Activated T-helper 17 cell treated with anti-CD3 and anti-CD28 coated beads, Interleukin-2, amount 50 U/mL, for 72 hours (primary cell): ENCODE measurements around the gene MPDZ. TPM values are rescaled to one million over a fixed set of nuclear protein-coding genes. Genes with fewer than 3 reads are reported as not detected.

Experiments
- ATAC-seq: fragments of 150-1000 bp; cut with Tn5 transposase; replicated peaks from 2 replicates; pipeline ENCODE4 v1.10.0; 2021; ENCODE audit warnings: mild to moderate bottlenecking, moderate library complexity
- H3K27ac Mint-ChIP-seq: one replicate; pipeline ENCODE4 v1.8.0; 2022; ENCODE audit warnings: mixed read lengths
- H3K27me3 Mint-ChIP-seq: one replicate; pipeline ENCODE4 v1.8.0; 2022; ENCODE audit warnings: mixed read lengths
- H3K36me3 Mint-ChIP-seq: one replicate; pipeline ENCODE4 v1.8.0; 2022; ENCODE audit warnings: low read depth, mild to moderate bottlenecking, mixed read lengths
- H3K4me1 Mint-ChIP-seq: one replicate; pipeline ENCODE4 v1.8.0; 2022; ENCODE audit warnings: mixed read lengths
- H3K4me3 Mint-ChIP-seq: one replicate; pipeline ENCODE4 v1.8.0; 2022; ENCODE audit warnings: mild to moderate bottlenecking, mixed read lengths
- H3K9me3 Mint-ChIP-seq: one replicate; pipeline ENCODE4 v1.8.0; 2022; ENCODE audit warnings: mixed read lengths
- total RNA-seq, 2 donors: library from RNA; stranded (reverse); gene quantifications; one replicate each; pipeline ENCODE4 v1.2.3, GENCODE V29; 2022

MPDZ gene
- not detected for total RNA-seq

DNA sequence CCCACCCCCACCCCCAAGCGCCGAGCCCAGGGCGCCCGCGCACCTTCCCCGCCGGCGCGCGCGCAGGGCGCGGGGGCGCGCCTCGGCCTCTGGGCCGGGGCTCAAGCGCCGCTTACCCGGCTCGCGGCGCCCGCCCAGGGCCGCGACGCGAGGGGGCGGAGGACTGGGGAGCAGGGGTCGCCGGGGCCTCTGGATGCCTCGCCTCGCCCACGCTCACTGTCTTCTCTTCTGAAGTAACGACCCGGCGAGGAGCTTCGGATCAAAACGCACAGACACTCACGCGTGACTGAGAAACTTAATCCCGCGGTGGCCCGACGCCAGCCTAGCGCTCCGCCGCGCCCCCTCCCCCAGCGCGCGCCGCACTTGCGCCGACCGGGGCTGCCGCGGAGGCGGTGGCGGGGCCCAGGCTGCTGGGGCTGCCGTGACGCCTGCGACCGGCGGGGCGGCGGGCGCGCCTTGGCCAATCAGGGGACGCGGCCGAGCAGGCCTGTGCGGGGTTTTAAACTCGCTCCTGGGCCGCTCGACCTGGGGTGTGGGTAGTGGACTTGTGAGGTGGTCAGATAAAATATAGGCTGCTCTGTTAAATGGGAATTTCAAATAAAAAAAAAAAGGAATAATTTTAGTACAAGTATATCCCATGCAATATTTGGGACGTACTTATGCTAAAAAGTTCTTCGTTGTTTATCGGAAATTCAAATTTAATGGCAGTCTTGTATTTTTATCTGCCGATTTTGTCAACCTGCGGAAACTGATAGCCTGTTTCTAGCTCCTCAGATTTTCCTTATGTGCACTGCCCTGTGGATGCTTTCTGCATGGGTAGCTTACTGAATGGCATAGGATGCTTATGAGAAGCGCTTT, at the start of gene MPDZ:
Gene MPDZ, minus strand, starts transcription at position 409 of the 858 bp plus-strand sequence. CDS start 29,377 bp downstream, outside the sequence.
- Mint-ChIP-seq H3K27me3 (peaks cover 14% of the 10 kb centered on the region), H3K4me1 (no peaks in the 10 kb centered on the region), H3K9me3 (peaks cover 16% of the 10 kb centered on the region), H3K27ac (no peak within 1 kb of the TSS), H3K36me3 (no peaks in the 10 kb centered on the region), H3K4me3 (no peak within 1 kb of the TSS)
- no peak for ATAC-seq

GRCh38 chr9:13324988-13325387, 45.5 kb upstream of the MPDZ start:
- H3K4me1 Mint-ChIP-seq, result no peaks in the 10 kb centered on the region
- H3K4me3 Mint-ChIP-seq, result no peak overlapping the region
- peaks cover 10% of the 10 kb centered on the region for H3K9me3 Mint-ChIP-seq
- no peak overlapping the region for H3K27ac Mint-ChIP-seq
- no peak for ATAC-seq
- no peaks in the 10 kb centered on the region for H3K27me3 Mint-ChIP-seq
- H3K36me3 Mint-ChIP-seq, result no peaks in the 10 kb centered on the region

DNA sequence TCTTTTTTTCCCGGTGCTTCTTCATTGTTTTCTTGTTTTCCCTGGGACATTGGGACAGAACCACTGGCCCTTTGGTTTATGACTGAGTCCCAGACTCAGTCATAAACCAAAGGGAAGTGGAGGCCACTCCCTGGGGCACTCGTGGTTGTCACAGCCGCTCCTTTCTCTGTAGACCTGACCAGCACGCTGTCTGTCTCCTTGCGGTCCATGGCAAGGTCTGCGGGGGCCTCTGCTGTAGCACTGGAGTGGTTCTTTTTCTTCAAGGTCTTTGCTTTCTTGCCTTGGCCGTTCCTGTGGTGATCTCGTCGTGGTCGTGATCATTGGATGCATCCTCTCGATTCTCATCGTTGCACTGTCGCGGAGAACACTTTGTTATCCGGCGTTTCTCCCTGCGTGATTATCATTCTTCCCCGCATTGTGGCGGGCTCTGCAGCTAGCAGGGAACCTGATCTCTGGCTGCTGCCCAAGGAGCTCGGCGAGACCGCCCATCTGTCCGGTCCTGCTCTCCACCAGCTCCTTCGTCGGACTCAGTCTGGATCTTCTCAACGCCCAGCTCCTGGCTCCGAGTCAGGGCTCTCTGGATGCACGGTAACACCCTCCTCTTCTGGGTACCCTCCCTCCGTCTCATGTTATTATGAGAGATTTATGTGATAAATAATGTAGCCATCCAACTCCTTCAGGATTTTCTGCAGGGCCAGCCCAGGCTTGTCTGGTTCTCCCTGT, 43.5 kb upstream of the MPDZ start:
- H3K36me3 Mint-ChIP-seq, result no peaks in the 10 kb centered on the region
- no peak overlapping the region for H3K4me3 Mint-ChIP-seq
- ATAC-seq, result no peak
- peaks cover 13% of the 10 kb centered on the region for H3K9me3 Mint-ChIP-seq
- no peaks in the 10 kb centered on the region for H3K4me1 Mint-ChIP-seq
- H3K27ac Mint-ChIP-seq, result no peak overlapping the region
- no peaks in the 10 kb centered on the region for H3K27me3 Mint-ChIP-seq

- Mint-ChIP-seq H3K4me3 (no peak overlapping the region), H3K36me3 (no peaks in the 10 kb centered on the region), H3K27ac (no peak overlapping the region), H3K4me1 (no peaks in the 10 kb centered on the region), H3K27me3 (no peaks in the 10 kb centered on the region), H3K9me3 (peaks cover 13% of the 10 kb centered on the region)
- no peak for ATAC-seq
Observed at GRCh38 chr9:13318027-13318426, 38.5 kb upstream of the MPDZ start.

- ATAC-seq, result no peak
- H3K27ac Mint-ChIP-seq, result no peak overlapping the region
- no peaks in the 10 kb centered on the region for H3K4me1 Mint-ChIP-seq
- H3K9me3 Mint-ChIP-seq, result peaks cover 4% of the 10 kb centered on the region
- H3K36me3 Mint-ChIP-seq, result no peaks in the 10 kb centered on the region
- no peak overlapping the region for H3K4me3 Mint-ChIP-seq
- no peaks in the 10 kb centered on the region for H3K27me3 Mint-ChIP-seq
Observed at GRCh38 chr9:13296972-13297371, 17.5 kb upstream of the MPDZ start.

- no peaks in the 10 kb centered on the region for H3K36me3 Mint-ChIP-seq
- H3K9me3 Mint-ChIP-seq, result peaks cover 4% of the 10 kb centered on the region
- no peaks in the 10 kb centered on the region for H3K27me3 Mint-ChIP-seq
- H3K4me1 Mint-ChIP-seq, result no peaks in the 10 kb centered on the region
- no peak overlapping the region for H3K27ac Mint-ChIP-seq
- no peak overlapping the region for H3K4me3 Mint-ChIP-seq
- ATAC-seq, result no peak
Observed at GRCh38 chr9:13295556-13295955, 16.1 kb upstream of the MPDZ start.

DNA sequence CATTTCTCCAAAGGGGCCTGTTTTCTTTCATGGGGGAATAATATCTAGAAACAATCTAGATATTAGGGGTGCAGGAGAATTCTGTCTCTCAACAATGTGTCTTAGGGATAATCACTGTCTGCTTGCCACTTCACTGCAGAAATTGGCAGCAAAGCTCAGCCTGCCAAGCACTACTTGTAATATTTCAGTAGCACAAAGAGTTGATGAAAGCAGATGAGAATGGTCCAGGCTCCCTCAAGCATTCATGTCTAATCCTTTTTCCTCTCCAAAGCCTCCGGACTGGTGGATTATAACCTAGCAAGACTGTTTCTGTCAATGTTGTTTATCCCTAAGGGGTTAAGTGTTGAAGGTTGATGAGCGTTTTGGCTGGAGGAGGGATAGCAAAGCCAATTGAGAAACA, 13.3 kb upstream of the MPDZ start:
- Mint-ChIP-seq H3K4me1 (no peaks in the 10 kb centered on the region), H3K9me3 (peaks cover 4% of the 10 kb centered on the region), H3K4me3 (no peak overlapping the region), H3K36me3 (no peaks in the 10 kb centered on the region), H3K27ac (no peak overlapping the region), H3K27me3 (no peaks in the 10 kb centered on the region)
- ATAC-seq, result no peak

DNA sequence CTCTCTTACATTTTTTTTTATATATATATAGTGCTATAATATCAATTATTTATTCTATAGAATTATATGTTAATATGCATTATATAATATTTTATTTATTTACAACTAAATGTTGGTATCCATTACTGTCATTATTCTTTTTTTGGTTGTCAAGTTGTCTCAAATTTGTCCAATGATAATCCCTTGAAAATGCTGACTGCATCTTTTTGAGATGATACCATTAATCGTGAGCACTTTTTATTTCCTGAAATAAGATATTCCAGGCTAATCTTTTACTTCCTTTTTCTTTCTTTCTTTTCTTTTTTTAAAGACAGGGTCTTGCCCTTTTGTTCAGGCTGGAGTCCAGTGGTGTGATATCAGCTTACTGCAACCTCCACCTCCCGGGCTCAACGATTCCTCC, 12.7 kb upstream of the MPDZ start:
- Mint-ChIP-seq H3K4me3 (no peak overlapping the region), H3K4me1 (no peaks in the 10 kb centered on the region), H3K36me3 (no peaks in the 10 kb centered on the region), H3K27me3 (no peaks in the 10 kb centered on the region), H3K27ac (no peak overlapping the region), H3K9me3 (peaks cover 8% of the 10 kb centered on the region)
- ATAC-seq, result no peak

DNA sequence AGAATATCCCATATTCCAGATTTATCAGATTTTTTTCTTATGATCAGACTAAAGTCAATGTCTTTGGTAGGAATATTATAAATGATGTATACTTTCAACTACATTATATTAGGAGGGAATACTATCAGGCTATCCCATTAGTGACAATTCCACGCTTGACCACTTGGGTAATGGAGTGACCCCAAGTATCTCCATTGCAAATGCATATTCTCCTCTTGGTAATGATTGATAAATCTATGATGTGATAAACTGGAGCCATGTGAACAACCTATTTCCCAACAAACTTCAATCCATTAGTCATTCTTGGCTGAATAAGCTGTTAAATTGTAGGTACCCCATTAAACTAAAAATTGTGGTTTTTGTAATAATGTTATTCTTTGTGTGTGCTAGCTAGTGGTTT, 12.2 kb upstream of the MPDZ start:
- Mint-ChIP-seq H3K36me3 (no peaks in the 10 kb centered on the region), H3K4me1 (no peaks in the 10 kb centered on the region), H3K4me3 (no peak overlapping the region), H3K27ac (no peak overlapping the region), H3K27me3 (no peaks in the 10 kb centered on the region), H3K9me3 (peaks cover 9% of the 10 kb centered on the region)
- ATAC-seq, result no peak

GRCh38 chr9:13284011-13284410, 4.5 kb upstream of the MPDZ start:
- no peak overlapping the region for H3K27ac Mint-ChIP-seq
- no peaks in the 10 kb centered on the region for H3K36me3 Mint-ChIP-seq
- no peak for ATAC-seq
- peaks cover 9% of the 10 kb centered on the region for H3K27me3 Mint-ChIP-seq
- H3K9me3 Mint-ChIP-seq, result peaks cover 12% of the 10 kb centered on the region
- no peaks in the 10 kb centered on the region for H3K4me1 Mint-ChIP-seq
- no peak overlapping the region for H3K4me3 Mint-ChIP-seq

DNA sequence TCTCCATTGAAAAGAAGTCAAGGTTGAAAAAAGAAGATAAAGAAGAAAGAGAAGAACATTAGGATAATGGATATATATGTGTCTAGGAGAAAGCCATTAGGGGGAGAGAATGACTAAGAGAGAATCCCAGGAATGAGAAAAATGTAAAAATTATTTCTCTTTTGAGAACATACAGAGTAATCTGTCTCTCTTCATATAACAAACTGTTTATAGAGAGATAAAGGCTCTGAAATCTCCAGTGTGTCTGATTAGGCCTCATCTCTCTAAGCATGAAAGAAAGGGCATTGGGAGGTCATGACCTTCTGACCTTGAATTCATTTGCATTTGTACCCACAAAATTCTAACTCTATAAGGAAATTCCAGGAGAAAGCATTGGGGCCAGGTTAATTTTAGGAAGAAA, 3.5 kb upstream of the MPDZ start:
- Mint-ChIP-seq H3K4me3 (no peak overlapping the region), H3K27me3 (peaks cover 9% of the 10 kb centered on the region), H3K36me3 (no peaks in the 10 kb centered on the region), H3K4me1 (no peaks in the 10 kb centered on the region), H3K9me3 (peaks cover 12% of the 10 kb centered on the region), H3K27ac (no peak overlapping the region)
- ATAC-seq, result no peak

GRCh38 chr9:13281356-13282016, 2.0 kb upstream of the MPDZ start:
- ATAC-seq, result no peak
- Mint-ChIP-seq H3K27me3 (peaks cover 14% of the 10 kb centered on the region), H3K4me3 (no peak overlapping the region), H3K9me3 (peaks cover 13% of the 10 kb centered on the region), H3K4me1 (no peaks in the 10 kb centered on the region), H3K36me3 (no peaks in the 10 kb centered on the region), H3K27ac (no peak overlapping the region)

DNA sequence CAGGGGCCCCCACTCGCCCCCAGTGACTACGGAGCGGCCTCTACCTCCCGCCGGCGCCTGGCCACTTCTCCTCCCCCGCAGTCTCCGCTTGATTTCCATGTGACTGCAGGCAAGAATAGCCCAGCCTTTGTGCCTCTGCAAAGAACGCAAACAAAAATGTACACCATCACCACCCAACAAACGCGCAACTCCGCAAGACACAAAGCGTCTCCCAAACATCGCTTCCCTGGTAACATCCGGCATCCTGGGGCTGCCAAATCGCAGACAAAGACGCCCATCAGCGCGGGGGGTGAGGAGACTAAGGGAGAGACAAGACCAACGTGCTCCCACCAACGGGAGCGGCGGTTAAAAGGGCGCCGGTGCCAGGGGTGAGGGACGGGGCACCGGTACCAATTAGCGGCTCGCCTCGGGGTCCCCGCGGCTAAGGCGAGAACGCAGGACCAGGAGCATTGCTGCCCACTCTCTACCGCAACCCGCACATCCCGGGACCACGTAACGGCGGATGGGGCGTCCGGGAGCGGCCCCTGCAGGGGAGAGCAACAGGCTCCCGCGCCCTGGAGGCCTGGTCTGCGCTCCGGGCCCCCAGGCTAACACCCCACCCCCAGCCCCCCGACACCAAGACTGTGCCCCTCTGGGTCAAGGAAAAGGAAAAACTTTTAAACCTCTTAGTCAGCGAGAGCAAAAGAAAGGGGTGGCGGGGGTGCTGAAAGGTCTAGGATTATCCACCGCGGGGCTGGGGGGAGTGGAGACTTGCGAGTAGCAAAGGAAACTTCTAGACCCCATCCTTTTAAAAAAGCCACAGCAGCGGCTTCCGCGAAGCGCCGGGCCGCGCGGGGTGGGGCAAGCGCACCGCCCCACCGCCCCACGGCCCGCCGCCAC, 885 bp downstream of the MPDZ start:
- Mint-ChIP-seq H3K36me3 (no peaks in the 10 kb centered on the region), H3K4me1 (no peaks in the 10 kb centered on the region), H3K27me3 (peaks cover 14% of the 10 kb centered on the region), H3K9me3 (peaks cover 16% of the 10 kb centered on the region), H3K27ac (no peak overlapping the region), H3K4me3 (no peak overlapping the region)
- ATAC-seq, result no peak

GRCh38 chr9:13278023-13278367, 1.5 kb downstream of the MPDZ start:
- Mint-ChIP-seq H3K9me3 (peaks cover 16% of the 10 kb centered on the region), H3K27ac (no peak overlapping the region), H3K36me3 (no peaks in the 10 kb centered on the region), H3K4me3 (no peak overlapping the region), H3K27me3 (peaks cover 14% of the 10 kb centered on the region), H3K4me1 (no peaks in the 10 kb centered on the region)
- ATAC-seq, result no peak
